PC-9 (cell line): Measurements from ENCODE around the gene SKIC3.

Experiments
- EZH2 ChIP-seq: fragments of 200-600 bp; sonication (generic); IDR thresholded peaks from 2 replicates; pipeline ENCODE4 v1.8.0; 2017; ENCODE audit warnings: antibody characterized with exemption, low read depth
- TF ChIP-seq, protein P1 (sequence below): fragments of 200-600 bp; sonication (generic); conservative IDR thresholded peaks from 2 replicates; pipeline ENCODE4 v1.6.1; 2017; ENCODE audit warnings: mixed run types, antibody characterized with exemption, mild to moderate bottlenecking, moderate library complexity

DNA sequence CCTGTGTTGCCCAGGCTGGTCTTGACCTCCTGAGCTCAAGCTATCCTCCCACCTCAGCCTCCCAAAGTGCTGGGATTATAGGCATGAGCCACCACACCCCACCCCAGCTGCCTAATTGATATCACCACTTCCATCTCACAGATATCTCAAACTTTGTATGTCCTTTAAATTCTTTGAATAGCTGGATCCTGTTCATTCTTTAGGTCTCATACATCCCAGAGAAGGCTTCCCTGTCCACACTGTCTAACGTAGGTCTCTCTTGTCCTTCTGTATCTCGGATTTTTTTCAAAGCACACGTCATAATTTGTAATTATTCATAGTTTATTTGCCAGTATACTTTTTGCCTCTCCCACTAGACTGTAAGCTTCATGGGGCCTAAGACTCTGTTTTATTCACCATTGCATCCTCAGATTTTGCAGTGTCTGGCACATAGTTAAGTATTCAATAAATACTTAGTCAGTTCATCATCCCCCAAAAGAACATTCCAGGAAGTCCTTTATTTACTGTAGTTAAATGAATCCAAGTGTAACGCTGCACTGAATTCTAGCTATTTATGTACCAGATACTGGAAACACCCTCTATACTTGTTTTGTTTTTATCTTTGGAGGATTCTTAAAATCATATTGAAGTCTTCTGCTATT, 10.6 kb upstream of the SKIC3 start:
- TF ChIP-seq, protein P1, sequence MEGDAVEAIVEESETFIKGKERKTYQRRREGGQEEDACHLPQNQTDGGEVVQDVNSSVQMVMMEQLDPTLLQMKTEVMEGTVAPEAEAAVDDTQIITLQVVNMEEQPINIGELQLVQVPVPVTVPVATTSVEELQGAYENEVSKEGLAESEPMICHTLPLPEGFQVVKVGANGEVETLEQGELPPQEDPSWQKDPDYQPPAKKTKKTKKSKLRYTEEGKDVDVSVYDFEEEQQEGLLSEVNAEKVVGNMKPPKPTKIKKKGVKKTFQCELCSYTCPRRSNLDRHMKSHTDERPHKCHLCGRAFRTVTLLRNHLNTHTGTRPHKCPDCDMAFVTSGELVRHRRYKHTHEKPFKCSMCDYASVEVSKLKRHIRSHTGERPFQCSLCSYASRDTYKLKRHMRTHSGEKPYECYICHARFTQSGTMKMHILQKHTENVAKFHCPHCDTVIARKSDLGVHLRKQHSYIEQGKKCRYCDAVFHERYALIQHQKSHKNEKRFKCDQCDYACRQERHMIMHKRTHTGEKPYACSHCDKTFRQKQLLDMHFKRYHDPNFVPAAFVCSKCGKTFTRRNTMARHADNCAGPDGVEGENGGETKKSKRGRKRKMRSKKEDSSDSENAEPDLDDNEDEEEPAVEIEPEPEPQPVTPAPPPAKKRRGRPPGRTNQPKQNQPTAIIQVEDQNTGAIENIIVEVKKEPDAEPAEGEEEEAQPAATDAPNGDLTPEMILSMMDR = no peak
- TF ChIP-seq EZH2 = no peak
